HuH-7 (cell line): ENCODE results near the gene GON4L.
"Not testable (repeated sequence)": the region's sequence is repeated elsewhere in the genome, so short reads cannot be mapped to it uniquely, and the experiment has no call there.

Experiments
- DNase-seq: peaks from one replicate; pipeline ENCODE4 v3.0.0; 2011; ENCODE audit warnings: low spot score

GON4L gene

GRCh38 chr1:155871390-155871789 lies 14.4 kb upstream of the GON4L start:
- no peak for DNase-seq

- no peak for DNase-seq
Observed at GRCh38 chr1:155867766-155868165, 10.8 kb upstream of the GON4L start.

GRCh38 chr1:155864393-155864792 lies 7.4 kb upstream of the GON4L start:
- no peak for DNase-seq

- DNase-seq = no peak
Observed at GRCh38 chr1:155861896-155862295, 4.9 kb upstream of the GON4L start.

GRCh38 chr1:155860970-155861510 lies 4.0 kb upstream of the GON4L start:
- DNase-seq = no peak

- DNase-seq = peak; percentile 40
Observed at GRCh38 chr1:155859881-155860871, 3.2 kb upstream of the GON4L start.

GRCh38 chr1:155859234-155859829 lies 2.3 kb upstream of the GON4L start, which contains the start of gene SYT11:
Gene SYT11, plus strand, starts transcription at chr1:155859567. Its CDS starts 195 bp downstream, at chr1:155859762.
- peak; percentile 85 for DNase-seq

- DNase-seq = no peak
Observed at GRCh38 chr1:155858800-155859233, 1.8 kb upstream of the GON4L start.

GRCh38 chr1:155856257-155856974 lies 598 bp downstream of the GON4L start:
- no peak for DNase-seq

GRCh38 chr1:155850345-155850744 lies 6.7 kb downstream of the GON4L start:
- DNase-seq = no peak

GRCh38 chr1:155847823-155848529 lies 9.0 kb downstream of the GON4L start:
- no peak for DNase-seq

- DNase-seq = no peak
Observed at GRCh38 chr1:155844860-155845421, 12.1 kb downstream of the GON4L start.

GRCh38 chr1:155840386-155840785 lies 16.6 kb downstream of the GON4L start:
- DNase-seq = no peak

- no peak for DNase-seq
Observed at GRCh38 chr1:155835548-155835947, 21.5 kb downstream of the GON4L start.

GRCh38 chr1:155834927-155835399 lies 22.1 kb downstream of the GON4L start:
- not testable (repeated sequence) for DNase-seq

- DNase-seq = no peak
Observed at GRCh38 chr1:155834296-155834926, 22.6 kb downstream of the GON4L start.

GRCh38 chr1:155833665-155834295 lies 23.2 kb downstream of the GON4L start:
- DNase-seq = no peak

- DNase-seq = no peak
Observed at GRCh38 chr1:155831279-155831976, 25.6 kb downstream of the GON4L start.

- no peak for DNase-seq
Observed at GRCh38 chr1:155827450-155827849, 29.6 kb downstream of the GON4L start.
